Uterus (tissue), 2 donors: ENCODE measurements around the gene SERPINE1.

ENCODE experiments used
- CTCF ChIP-seq, 4 experiments: fragments of 200-600 bp in 2 of 4; fragments of 450-650 bp in 2 of 4; sonication (generic) in 2 of 4; IDR thresholded peaks; one replicate each; pipeline ENCODE4 v1.5.1; 2016 to 2019; ENCODE audit warnings: antibody characterized with exemption in 4 of 4, mild to moderate bottlenecking in 2 of 4, moderate library complexity in 1 of 4
- POLR2A ChIP-seq, 2 donors: fragments of 450-650 bp; IDR thresholded peaks; one replicate each; pipeline ENCODE4 v1.6.1; 2016; ENCODE audit warnings: antibody characterized with exemption in 2 of 2, mild to moderate bottlenecking in 1 of 2, moderate library complexity in 1 of 2

GRCh38 chr7:101166909-101167644 lies 40.2 kb downstream of the SERPINE1 start:
- TF ChIP-seq POLR2A (IDR thresholded peaks at IDR 0.05) (no peak), CTCF (IDR thresholded peaks at IDR 0.05) (no peak)
